Stimulated activated CD8-positive, alpha-beta memory T cell treated with anti-CD3 and anti-CD28 coated beads, Interleukin-2, amount 100 ng/mL, for 48 hours (primary cell): Measurements from ENCODE around the gene TUT1.
"Not testable (repeated sequence)": the region's sequence is repeated elsewhere in the genome, so short reads cannot be mapped to it uniquely, and the experiment has no call there.

Source experiments
- DNase-seq, 2 donors: peaks; one replicate each; pipeline ENCODE4 v3.0.0-alpha.2; 2020; ENCODE audit warnings: low read depth in 2 of 2

Gene TUT1

DNA sequence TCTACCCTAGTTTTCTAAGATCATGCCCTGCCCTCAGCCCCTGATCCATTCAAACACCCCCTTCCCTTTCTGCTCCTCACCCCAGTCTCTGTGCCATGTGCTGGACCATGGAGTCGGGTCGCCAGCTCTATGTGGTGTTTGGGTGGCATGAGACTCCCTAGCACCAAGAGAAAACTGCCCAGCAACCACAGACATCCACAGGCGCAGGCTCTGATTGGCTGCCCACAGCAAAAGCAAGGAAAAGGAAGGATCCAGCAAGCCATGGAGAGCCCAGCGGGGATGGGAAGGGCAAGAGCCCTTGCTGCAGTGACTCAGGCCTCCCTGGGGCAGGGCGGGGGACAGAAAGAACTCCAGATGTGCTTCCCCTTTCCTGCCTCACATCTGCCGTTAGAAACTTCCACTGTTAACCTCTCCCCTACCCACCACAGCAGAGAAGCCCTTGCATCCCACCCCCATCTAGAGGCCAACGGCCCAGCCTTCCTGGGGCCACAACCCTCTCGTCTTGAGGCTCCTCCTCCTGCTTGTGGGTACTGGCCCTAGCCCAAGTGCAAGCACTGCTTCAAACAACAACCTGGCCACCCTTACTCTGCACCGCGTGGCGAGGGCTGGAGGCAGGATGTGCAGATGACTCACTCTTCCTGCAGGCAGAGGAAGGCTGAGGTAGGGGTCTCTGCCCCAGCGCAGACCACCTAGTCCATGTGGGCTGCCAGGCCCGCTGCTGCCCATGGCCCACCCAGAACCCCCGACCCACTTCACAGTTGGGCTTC lies 35.0 kb downstream of the TUT1 start:
- DNase-seq: peak; percentile 72 to 77

DNA sequence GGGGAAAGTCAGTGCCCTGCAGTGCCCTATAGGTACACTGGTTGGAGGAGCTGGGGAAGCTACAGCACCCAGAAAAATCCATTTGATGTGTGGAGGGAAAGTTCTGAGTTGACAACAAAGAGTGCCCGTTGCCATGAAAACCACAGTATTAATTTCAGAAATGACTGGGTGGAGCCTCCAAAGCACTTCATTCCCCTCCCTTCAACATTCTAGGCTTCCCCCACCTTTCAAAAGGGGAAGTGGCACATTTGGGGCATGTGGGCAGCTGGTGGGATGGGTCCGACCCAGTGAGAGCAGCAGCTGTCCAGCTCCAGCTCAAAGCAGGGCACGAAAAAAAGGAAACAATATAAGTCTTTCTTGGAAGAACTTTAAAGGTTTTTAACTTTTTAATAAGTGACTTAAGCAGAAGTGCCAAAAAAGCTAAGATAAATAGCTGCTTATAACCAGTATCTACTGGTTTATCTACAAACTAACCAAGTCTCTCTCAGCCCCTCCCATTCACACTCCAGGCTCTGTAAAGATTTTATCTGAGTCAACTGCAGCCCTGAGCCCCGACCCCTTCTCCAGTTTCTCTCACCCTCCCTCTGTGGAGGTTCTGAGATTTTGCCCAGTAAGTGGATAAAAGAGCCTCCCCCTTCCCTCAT lies 35.7 kb downstream of the TUT1 start:
- no peak for DNase-seq

DNA sequence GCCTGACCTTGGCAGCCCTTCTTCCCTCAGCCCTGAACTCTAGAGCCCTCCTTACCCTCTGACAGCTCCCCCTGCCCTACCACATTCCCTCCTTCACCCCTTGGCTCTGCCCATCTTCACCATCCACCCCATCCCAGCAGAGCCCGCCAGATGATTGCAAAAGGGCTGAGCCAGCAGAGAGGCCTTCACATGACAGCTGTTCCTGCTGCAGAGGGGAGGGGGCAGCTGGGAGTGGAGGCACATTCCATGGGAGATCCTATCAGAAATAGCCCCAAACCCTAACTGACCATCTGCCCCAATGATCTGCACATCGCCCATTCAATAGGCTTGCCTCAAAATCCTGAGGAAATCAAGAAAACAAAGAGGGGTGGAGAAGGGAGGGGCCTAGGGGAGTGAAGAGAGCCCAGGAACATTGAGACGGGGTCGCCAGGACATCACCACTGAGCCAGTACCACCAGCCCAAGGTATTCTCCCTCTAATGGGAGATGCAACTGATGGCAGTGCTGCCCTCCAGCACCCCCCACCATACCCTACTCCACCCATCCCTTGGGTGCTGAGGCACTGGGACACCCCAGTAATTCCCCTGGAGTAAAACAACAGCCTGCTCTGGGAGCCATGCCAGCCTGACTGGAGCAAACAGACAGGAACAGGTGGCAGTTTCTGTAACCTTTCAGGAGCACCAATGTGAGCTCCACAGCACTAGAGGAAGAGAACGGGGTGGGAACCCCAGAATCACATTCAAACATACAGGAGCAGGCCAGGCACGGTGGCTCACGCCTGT lies 36.7 kb downstream of the TUT1 start:
- no peak for DNase-seq

DNA sequence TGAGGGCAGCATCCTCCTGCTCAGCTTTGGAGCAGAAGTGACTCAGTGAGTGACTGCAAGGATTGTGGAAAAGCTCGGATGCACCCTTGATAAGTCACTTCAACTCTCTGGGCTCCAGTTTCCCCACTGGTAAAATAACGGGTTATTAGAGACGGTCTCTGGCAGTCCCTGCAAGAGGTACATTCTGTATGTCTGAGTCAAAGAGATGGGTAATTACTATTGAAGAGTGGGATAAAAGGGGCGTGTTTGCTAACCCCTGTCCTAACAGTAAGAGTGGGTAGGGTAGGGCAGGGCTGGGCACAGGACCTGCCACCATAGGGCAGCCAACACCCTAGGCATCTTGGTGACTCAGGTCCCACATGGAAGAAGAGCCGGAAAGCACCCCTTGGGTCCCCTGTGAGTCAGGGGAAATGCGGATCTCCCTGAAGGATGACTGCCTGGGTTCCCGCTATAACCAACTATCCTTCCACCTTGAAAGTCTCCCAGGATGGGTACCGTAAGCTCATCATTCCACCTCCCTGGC lies 37.4 kb downstream of the TUT1 start:
- no peak for DNase-seq

DNA sequence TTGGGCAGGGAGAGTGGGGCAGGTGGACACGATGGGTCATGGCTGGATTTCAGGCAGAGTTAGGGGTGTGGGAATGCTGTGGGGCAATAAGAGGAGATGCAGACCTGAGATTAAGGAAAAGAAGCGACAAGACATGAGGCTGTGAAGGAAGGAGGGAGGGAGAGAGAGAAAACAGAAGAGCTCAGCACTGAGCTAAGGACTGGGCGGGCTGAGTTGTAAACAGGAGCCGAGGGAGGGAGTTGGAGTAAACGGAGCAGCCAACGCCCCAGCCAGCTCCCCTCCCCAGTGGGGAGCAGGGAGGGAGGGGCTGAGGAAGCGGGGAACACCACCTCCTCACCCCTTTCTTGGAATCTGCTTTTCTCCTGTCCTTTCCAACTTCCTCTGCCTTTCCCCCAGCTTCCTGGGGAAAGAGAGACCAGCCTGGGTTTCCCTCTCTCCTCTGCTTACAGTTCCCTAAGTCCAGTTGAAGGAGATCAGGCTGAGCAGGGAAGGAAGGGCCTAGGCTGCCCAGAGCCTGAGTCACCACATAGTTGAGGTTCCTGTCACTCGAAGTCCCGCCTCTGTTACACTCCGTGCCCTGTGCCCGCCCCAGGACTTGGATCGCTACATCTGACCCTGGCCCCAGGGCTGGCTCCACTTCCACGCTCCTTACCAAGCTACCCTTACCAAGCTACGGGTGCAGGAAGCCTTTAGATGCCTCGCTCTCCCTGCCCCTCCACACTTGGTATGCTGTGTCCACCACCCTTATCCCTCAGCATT lies 38.1 kb downstream of the TUT1 start:
- DNase-seq: no peak

DNA sequence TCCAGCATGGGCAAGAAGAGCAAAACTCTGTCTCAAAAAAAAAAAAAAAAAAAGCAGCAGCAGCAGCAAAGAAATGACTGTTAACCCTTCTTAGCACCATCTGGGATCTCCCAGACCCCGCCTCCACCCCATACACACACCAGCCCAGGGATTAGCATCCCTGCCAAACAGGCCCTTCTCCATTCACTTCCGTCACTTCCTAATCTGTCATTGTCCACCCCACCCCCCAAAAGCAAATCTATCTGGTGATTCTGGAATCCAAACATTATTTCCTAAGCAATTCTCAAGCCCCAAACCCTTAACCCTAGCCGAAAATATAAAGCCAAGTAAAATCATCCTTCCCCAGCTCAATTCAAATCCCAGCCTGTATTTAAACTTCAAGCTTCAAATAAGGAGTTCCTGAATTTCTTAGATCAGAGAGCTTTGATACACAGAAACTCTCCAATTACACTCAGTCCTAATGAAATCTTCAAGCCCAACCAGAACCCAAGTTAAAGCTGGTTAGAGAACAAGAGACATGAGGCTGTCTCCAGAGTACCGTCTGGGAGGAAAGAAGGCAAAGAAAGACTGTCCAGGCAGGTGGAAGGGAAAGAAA lies 38.7 kb downstream of the TUT1 start:
- no peak for DNase-seq

DNA sequence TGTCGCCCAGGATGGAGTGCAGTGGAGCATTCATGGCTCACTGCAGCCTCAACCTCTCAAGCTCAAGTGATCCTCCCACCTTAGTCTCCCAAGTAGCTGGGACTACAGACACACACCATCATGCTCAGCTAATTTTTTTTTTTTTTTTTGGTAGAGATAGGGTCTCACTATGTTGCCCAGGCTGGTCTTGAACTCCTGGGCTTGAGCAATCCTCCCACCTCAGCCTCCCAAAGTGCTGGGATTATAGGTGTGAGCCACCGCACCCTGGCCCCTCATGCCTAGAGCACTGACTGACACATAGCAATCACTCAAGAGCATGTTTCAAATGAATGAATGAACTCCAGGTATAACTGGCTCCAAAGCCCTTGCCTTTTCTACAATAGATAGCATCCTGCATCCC lies 40.8 kb downstream of the TUT1 start:
- not testable (repeated sequence) for DNase-seq

DNA sequence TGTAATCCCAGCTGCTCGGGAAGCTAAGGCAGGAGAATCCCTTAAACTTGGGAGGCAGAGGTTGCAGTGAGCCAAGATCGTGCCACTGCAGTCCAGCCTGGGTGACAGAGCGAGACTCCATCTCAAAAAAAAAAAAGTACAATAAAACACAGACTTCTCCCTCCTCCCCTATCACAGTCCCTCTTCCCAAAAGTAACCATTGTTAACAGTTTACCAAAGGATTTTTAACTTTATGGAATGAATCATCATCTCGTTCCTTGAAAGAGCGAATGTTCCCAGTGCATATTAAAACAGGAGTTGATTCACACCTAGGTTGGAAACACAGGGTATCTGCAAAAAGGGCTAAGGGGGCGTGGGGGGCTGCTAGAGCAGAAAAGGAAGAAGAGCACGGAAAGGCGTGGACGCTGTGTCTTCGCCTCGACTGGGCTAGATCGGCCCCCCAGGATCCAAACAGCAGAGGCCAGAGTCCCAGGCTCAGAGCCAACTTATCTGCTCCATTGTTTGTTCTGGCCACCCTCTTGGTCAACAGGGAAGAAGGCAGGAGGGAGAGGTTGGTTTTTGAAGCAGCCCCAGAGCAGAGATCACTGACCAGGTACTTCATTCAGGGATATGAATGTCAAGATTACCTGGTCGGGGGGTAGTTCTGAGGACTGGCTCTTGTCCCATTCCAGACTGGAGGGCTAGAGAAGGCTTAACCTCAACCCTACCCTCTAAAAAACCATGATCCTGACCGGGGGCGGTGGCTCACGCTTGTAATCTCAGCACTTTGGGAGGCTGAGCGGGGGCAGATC lies 42.6 kb downstream of the TUT1 start:
- no peak for DNase-seq

DNA sequence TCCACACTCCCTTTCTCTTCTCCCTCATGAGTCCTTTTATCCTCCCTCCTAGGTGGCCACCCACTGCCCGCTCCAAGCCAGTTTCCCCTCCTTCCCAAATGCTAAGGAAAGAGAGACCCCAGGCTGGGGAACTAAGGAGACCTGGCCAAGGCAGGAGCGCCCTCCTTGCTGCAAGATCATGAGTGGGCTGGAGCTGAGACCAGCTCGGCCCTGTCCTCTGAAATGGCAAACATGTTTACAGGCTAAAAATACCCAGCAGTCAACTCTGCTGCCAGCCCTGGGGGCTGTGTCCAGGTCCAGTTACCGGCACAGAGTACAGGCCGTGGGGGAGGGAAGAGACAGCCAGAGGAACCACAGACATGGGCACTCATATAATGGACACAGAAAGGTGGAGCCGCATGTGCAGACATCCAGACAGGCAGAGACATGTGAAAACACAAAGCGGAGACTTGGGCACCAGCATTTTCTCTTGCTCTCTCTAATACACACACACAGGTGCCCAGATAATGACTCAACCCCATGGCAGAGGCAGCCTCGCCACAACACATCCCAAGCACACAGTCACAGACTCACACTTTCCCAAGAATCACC lies 43.5 kb downstream of the TUT1 start:
- DNase-seq: no peak

DNA sequence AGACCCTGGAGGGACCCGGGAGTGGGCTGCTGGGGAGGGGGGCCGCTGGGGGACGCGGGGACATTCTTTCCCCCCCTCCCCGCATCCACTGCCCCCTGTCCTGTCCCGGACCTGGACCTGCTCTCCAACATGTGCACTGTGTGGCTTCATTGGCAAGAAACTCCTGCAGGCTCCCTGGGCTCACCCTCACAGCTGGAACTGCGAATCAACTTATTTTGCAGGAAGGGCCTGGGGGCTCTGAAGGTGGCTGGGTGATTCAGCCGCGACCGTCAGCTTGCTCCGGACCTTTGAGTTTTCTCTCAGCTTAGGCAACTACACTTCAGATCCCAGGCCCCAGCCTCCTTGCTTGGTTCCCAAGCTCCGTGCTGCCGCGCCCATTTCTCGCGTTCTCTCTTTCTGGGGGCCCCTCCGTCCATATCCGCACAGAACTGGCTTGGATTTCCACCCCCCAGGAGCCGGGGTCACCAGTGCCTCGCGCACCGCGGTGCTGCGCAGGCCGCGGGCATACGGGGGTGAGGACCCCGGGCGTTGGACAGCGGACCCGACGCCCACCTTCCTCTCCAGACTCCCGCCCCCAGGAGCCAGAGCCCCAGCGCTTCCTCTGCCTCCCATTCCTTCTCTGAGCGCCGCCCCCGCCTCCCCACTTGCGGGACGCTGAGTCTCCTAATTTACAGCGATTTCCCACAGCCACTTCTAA lies 44.2 kb downstream of the TUT1 start:
- DNase-seq: no peak

DNA sequence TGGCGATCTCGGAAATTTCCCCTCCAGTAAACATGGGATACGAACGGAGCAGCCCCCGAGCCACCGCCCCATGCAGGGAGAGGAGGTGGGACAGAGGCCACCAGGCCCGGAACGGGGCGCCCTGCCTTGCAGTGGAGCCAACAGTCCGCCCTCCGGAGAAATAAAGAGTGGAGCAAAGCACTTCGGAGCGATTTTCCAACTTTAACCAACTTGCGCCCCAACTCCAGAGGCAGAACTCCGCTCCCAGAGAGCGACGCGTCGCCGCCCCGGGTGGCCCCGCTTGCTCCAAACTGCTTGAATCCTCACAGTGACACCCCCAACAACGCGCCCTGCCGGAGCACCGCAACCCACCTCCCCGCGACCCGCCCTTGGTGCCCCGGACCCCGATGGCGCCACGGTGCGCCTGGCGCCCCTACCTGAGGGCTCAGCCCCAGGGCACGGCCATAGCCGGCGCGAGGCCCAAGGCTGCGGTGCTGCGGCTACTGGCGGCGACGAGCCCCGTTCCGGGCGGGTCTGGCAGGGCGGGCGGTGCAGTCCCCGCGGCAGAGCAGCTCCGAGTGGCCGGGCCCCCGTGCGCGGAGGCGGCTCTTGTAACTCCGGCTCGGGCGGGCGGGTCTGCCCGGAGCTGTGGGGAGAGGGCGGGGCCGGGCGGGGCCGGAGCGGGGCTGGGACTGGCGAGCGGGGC lies 44.9 kb downstream of the TUT1 start, which contains the start of gene AHNAK:
Gene AHNAK (minus strand): TSS at position 563 of the 685 bp plus-strand sequence. CDS start 10,708 bp downstream, outside the sequence.
- no peak for DNase-seq

DNA sequence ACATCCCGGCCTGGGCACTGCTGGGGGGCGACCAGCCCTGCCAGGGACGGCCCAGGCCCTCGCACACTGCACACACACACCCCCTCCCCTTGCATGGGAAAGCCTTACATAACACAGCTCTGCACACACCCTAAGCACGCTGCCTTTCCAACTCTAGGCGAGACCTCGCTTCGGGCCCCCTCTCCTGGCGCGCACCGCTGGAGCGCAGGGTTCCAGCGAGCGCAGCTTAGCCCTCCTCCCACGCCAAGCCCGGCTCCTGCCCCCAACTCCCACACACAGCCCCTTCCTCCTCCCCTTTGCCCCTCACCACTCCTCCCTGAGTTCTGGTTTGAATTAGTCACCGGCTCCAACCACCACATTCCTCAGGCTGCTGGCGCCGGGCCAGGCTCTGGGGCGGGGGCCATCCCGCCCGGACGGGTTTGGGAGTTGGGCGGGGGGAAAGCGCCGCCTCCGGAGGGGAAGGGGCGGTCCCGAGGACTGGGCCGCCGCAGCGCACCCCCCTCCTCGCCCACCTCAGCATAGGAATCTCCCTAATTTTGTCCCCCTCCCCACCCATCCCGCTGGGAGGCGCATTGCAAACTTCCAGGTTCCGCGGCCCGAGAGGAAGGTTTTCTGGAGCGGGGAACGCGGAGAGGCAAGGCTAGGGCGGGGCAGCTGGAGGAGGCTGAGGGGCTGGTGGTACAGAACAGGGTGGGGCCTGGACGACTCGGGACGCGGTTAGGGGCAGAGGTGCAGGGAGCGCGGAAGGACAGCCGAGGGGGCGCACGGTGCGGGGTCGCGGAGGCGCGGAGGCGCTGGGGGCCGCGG lies 45.7 kb downstream of the TUT1 start:
- no peak for DNase-seq

DNA sequence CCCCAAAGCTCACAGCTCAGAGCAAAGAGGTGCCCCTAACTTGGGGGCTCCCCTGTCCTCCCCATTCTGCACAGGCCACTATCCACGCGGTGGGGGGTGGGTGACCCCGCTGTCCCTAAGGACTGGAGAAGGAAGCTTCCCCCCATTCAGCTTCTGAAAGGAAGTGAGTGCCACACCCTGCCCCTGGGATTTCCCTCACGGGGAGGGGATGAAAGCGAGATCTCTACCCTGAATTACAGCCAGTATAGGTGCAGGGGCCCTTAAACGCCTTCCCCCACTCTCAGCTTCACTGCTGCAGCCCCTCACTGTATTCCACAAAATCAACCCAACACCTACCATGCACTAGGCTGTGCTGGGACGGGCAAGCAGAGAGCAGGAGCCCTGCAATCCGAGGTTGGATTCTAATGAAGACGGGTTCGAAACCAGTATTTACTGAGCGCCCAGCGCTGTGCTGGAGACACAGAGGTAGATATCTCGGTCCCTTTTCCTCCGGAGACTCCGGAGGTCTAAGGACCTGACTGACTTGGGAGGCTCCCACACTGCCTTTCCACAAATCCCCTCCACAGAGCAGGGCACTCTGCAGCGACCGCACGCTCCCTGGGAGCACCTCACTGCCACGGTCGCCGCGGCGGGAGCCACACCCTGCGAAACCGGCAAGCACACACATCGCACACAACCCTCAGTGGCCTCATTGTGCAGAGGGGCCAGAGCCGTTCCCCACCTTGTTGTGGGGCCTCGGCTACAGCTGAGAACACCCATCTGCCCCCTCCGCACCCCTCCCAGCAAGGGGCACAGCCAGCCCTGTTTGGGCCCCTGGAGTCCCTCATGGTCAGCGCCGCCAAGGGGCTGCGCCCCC lies 46.5 kb downstream of the TUT1 start:
- no peak for DNase-seq

DNA sequence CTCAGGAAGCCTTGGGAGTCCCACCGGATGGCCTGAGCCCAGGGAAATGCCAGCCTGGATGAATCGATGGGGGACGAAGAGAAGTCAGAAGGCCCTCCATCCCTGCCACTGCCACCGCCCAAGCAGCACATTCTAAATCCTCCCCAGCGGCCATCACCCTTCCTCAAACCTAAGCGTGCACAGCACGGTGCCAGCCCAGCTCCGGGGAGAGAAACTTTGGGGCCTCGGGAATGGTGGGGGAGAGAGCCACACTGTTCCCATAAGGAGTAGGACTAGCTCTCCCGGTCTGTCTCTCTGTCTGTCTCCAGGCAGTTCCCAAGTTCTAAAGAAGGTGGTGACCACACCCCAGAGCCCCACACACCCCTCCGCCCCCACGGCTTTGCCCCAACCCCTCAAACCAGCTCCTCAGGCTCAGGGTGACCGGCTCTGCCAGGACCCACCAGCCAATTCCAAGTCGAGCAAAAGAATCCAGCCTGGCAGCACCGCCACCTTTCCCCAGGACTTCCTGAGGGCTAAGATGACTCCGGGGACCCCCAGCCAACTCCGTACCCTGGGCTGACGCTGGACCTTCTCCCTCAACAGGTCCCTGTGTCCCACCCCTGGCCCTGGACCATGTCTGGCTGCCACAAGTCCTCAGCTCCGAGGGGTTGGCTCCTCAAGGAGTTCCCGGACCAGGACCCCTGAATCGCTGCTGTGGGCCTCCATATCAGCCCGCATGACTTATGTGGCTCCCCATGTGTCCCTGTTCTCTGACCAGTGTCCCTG lies 47.5 kb downstream of the TUT1 start:
- DNase-seq: no peak

DNA sequence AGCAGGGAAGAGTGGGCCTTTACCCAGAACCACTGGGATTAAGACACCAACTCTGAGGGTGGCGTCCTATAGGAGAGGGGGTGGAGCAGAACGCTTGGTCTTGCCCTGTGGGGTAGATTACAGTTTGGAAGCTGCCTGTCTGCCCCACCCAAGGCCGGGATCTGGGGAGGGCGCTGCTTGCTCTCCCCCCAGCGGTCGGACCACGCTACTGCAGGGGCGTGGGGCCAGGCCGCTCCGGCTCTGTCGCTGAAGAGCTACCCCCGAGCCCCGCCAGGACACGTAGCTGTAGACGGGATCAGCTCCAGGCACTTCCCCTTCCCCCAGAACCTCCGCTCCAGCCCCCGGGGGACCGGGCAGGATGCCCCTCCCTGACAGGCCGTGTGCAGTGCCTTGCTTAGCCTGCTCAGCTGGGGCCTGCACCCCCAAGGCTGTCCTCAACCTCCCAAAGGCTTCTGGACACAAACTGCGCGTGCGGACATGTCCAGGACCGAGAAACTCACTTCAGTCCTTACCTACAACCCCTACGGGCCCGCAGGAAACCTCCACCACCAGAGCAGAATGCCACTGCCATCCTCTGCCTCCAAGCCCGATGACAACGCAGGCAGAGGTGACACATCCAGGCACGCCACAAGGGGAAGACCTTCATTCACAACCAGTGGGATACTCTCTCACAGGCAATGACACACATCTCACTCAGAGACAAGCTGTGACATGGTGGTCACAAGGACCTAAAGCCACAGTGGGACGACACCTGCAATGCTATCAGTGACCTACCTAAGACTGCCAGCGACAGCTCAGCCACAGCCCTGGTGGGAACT lies 48.4 kb downstream of the TUT1 start:
- peak in 1 of 2 donors; percentile 59 for DNase-seq
